GM19328 (cell line): ENCODE results near the gene HES1.

ENCODE experiments used
- ATAC-seq: cut with Tn5 transposase; IDR thresholded peaks from one replicate; pipeline ENCODE4 v1.9.1; 2021; ENCODE audit warnings: mild to moderate bottlenecking, moderate library complexity; ENCODE audit not compliant: unreplicated experiment

The HES1 gene

GRCh38 chr3:194165271-194166018 lies 29.5 kb downstream of the HES1 start:
- ATAC-seq = no peak

GRCh38 chr3:194166682-194167479 lies 30.9 kb downstream of the HES1 start:
- ATAC-seq = no peak

- no peak for ATAC-seq
These were observed 31.7 kb downstream of the HES1 start for GRCh38 chr3:194167480-194168282.

- ATAC-seq = no peak
These were observed 33.0 kb downstream of the HES1 start for GRCh38 chr3:194168994-194169393.

- no peak for ATAC-seq
These were observed 33.6 kb downstream of the HES1 start for GRCh38 chr3:194169595-194169994.

- no peak for ATAC-seq
These were observed 34.8 kb downstream of the HES1 start for GRCh38 chr3:194170793-194171192.

- ATAC-seq = no peak
These were observed 38.5 kb downstream of the HES1 start for GRCh38 chr3:194174406-194174805.

- ATAC-seq = no peak
These were observed 39.0 kb downstream of the HES1 start for GRCh38 chr3:194174980-194175379.

GRCh38 chr3:194176274-194176991 lies 40.5 kb downstream of the HES1 start:
- ATAC-seq = no peak

GRCh38 chr3:194177141-194177540 lies 41.2 kb downstream of the HES1 start:
- no peak for ATAC-seq

GRCh38 chr3:194178128-194178527 lies 42.2 kb downstream of the HES1 start:
- no peak for ATAC-seq

- no peak for ATAC-seq
These were observed 42.7 kb downstream of the HES1 start for GRCh38 chr3:194178669-194179068.

GRCh38 chr3:194180570-194180969 lies 44.6 kb downstream of the HES1 start:
- ATAC-seq = no peak

- no peak for ATAC-seq
These were observed 45.9 kb downstream of the HES1 start for GRCh38 chr3:194181612-194182529.

- no peak for ATAC-seq
These were observed 47.3 kb downstream of the HES1 start for GRCh38 chr3:194183271-194183670.

- ATAC-seq = no peak
These were observed 48.4 kb downstream of the HES1 start for GRCh38 chr3:194184265-194184751.

GRCh38 chr3:194184801-194185200 lies 48.9 kb downstream of the HES1 start:
- no peak for ATAC-seq

- no peak for ATAC-seq
These were observed 49.3 kb downstream of the HES1 start for GRCh38 chr3:194185221-194185620.

GRCh38 chr3:194187233-194187944 lies 51.4 kb downstream of the HES1 start:
- no peak for ATAC-seq
